Endometrial microvascular endothelial cells (primary cell): ENCODE measurements around the gene SUPV3L1. TPM values are rescaled to one million over a fixed set of nuclear protein-coding genes. Genes with fewer than 3 reads are reported as not detected.
"Not testable (repeated sequence)": the region's sequence is repeated elsewhere in the genome, so short reads cannot be mapped to it uniquely, and the experiment has no call there.

Experiments used
- in situ Hi-C: cut with HindIII; loops from 2 replicates; pipeline ENCODE4 v1.10.0; 2017; ENCODE audit warnings: low sequenced_read_pairs, low pct_unique_long_range_greater_than_20kb; ENCODE audit errors: inconsistent ontology term
- total RNA-seq: library from RNA; depleted of rRNA; stranded (reverse); fragments of >200 nt; gene quantifications from one replicate; pipeline ENCODE4 v1.2.3, GENCODE V29; 2015; ENCODE audit errors: inconsistent ontology term

The SUPV3L1 gene
- 41.4 TPM for total RNA-seq

GRCh38 chr10:69179743-69180524 lies at the start of gene SUPV3L1:
TSS of gene SUPV3L1 (plus strand) at chr10:69180234. CDS start at chr10:69180292, 58 bp downstream.
- in situ Hi-C loops, result no loop called here

- in situ Hi-C loops, result no loop called here
Measured at GRCh38 chr10:69130251-69130650, 49.8 kb upstream of the SUPV3L1 start.

DNA sequence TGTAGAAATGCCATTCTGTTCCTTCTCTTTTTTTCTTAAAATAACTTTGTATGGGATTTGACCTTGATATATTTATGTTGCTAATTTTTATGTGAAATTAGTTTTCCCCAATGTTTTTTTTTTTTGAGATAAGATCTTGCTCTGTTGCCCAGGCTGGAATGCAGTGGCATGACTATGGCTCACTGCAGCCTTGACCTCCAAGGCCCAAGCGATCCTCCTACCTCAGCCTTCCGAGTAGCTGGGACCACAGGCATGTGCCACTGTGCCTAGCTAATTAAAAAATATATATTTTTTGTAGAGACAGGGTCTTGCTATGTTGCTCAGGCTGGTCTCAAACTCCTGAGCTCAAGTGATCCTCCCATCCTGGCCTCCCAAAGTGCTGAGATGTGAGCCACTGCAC lies 40.1 kb upstream of the SUPV3L1 start:
- in situ Hi-C loops, result no loop called here

DNA sequence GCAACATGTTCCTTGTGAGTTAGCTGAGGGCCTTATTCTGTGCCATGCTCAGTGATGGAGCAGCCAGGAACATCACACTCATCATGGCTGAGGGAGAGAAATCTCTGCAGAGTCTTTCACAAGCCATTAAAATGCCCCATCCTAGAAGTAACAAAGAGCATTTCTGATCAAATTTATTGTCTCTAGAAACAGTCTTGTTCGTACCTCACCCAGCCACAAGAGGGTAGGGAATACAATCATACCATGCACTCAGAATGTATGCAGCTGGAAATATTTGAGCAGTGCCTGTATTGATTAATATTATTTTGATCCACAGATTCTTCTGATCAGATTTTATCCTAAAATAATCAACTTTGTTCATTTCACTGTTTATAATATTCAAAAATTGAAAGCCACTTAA lies 38.7 kb upstream of the SUPV3L1 start:
- in situ Hi-C loops, result no loop called here

DNA sequence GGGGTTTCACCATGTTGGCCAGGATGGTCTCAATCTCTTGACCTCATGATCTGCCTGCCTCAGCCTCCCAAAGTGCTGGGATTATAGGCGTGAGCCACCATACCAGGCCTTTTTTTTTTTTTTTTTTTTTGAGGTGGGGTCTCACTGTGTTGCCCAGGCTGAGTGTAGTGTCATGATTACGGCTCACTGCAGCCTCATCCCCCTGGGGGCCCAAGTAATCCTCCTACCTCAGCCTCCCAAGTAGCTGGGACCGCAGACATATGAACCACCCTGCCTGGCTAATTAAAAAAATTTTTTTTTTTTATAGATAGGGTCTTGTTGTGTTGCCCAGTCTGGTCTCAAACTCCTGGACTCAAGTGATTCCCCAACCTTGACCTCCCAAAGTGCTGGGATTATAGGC lies 38.0 kb upstream of the SUPV3L1 start:
- in situ Hi-C loops, result not testable (repeated sequence)

GRCh38 chr10:69142983-69143382 lies 37.1 kb upstream of the SUPV3L1 start:
- in situ Hi-C loops, result no loop called here

- in situ Hi-C loops, result no loop called here
Measured at GRCh38 chr10:69145329-69145728, 34.7 kb upstream of the SUPV3L1 start.

DNA sequence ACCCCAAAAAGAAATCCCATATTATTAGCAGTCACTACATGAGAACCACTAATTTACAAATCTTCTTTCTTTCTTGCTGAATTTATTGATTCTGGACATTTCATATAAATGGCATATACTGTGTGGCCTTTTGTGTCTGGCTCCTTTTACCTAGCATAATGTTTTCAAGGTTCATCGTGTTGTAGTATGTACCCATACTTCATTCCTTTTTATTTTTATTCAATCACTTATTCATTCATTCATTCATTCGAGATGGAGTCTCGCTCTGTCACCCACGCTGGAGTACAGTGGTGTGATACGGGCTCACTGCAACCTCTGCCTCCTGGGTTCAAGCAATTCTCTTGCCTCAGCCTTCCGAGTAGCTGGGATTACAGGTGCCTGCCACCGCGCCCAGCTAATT lies 34.2 kb upstream of the SUPV3L1 start:
- in situ Hi-C loops, result no loop called here

DNA sequence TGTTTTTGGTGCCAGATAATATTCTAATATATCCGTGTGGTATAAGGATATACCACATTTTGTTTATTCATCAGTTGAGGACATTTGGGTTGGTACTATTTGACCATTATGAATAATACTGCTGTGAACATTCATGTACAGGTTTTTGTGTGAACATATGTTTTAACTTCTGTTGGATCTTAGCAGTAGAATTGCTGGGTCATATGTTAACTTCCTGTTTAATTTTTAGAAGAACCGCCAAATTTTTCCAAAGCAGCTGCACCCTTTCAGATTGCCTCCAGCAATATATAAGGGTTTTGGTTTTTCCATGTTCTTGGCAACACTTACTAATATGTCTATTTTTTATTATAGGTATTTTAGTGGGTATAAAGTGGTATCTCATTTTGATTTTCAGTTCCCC lies 33.3 kb upstream of the SUPV3L1 start:
- in situ Hi-C loops, result no loop called here

GRCh38 chr10:69151984-69152383 lies 28.1 kb upstream of the SUPV3L1 start:
- in situ Hi-C loops, result no loop called here

DNA sequence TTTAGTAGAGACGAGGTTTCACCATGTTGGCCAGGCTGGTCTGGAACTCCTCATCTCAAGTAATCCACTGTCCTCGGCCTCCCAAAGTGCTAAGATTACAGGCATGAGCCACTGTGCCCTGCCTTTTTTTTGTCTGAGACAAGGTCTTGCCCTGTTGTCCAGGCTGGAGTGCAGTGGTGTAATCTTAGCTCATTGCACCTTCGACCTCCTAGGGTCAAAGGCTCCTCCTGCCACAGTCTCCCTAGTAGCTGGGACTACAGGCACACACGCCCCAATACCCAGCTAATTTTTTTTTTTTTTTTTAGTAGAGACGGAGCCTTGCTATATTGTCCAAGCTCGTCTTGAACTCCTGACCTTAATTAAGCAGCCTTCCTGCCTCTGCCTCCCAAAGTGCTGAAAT lies 26.8 kb upstream of the SUPV3L1 start:
- in situ Hi-C loops, result no loop called here

GRCh38 chr10:69160809-69161241 lies 19.2 kb upstream of the SUPV3L1 start:
- in situ Hi-C loops, result no loop called here

DNA sequence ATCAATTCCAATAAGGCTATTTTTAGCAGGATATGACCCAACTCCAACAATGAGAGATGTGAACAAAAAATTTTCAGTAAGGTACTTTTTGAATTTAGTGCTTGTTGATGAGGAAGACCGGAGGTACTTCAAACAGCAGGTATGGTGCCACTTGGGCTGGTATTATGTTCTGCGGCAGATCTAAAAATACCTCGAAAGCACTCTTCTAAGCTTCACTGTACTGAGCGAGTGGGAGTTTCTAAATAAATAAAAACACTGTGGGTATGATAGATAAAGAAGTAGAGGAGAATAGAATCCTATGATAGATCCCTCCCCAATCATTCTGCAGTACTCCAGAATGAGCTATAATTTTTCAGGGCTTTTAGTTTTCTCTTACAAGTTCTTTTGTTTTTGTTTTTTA lies 11.5 kb upstream of the SUPV3L1 start:
- in situ Hi-C loops, result no loop called here

DNA sequence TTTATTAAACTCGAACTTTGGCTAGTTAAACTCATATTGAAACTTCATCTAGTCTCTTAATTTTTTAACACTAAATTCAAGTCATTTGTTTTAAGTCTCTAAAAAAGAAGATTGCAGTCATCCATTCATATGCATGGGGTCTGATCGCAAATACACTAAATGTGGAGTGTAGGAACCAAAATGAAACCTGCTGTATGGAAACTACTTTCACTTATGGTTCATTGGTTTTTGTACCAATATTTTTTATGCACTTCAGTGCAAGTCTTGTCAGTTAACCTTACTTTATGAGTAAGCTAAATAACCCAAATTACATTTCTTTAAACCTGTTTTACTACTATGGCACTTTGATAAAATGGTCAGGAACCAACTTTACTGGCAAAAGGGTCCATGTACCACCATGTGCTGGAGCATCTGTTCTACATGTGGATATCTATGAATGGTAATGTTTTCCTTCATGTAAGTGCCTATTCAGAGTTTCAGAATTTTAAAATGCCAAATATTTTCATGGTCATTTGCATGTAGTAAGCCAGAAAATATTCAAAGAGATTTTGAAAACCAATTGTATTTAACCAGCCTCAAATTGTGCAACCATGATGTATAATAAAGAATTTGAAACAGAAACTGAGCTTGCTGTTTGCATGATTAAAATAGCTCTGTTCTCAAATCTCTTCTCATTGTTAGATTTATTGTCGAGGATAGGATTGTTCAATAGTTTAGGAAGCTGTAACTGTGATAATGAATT lies 7.6 kb upstream of the SUPV3L1 start:
- in situ Hi-C loops, result no loop called here

- in situ Hi-C loops, result not testable (repeated sequence)
Measured at GRCh38 chr10:69175326-69175725, 4.7 kb upstream of the SUPV3L1 start.

GRCh38 chr10:69176823-69177222 lies 3.2 kb upstream of the SUPV3L1 start:
- in situ Hi-C loops, result no loop called here

DNA sequence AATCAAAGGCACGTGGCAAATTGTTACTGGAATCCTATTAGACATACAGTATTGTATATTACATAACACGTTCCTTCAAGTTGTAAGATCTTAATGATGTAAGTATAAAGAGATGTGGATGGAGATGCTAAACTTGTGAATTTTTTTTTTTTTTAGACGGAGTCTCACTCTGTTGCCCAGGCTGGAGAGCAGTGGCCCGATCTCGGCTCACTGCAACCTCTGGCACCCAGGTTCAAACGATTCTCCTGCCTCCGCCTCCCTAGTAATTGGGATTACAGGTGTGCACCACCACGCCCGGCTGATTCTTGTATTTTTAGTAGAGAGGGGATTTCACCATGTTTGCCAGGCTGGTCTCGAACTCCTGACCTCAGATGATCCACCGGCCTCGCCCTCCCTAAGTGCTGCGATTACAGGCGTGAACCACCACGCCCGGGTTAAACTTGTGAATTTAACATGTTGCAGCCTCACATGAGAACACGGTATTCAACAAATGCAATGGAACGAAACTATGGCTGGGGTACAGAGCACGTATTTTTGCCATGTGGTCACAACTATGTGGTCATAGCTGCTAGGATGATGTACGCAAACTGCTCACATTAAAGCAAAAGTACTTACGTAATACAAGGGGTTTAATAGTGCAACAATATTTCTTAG lies 818 bp upstream of the SUPV3L1 start:
- in situ Hi-C loops, result no loop called here

GRCh38 chr10:69180525-69181204 lies 631 bp downstream of the SUPV3L1 start:
- in situ Hi-C loops, result no loop called here

DNA sequence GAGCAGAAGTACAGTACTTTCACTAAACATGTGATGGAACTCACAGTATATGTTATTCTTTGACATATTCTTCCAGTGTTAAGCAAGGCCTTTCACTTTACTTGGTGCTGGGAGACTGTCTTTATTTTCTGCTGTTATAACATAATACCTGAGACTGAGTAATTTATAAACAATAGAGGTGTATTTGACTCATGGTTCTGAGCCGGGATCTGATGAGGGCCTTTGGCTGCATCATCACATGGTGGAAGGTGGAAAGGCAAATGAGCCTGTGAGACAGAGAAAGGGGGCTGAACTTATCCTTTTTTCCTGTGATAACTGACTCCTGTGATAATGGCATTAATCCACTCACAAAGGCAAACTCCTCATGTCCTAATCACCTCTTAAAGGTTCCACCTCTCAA lies 1.4 kb downstream of the SUPV3L1 start:
- in situ Hi-C loops, result no loop called here
